HL-60 (cell line): ENCODE measurements around the gene PCDH15.

Experiments used
- DNase-seq, 2 experiments: peaks; one replicate each; pipeline ENCODE4 v3.0.0-alpha.2; 2010 to 2020; ENCODE audit warnings: low read depth in 1 of 2, low spot score in 1 of 2
- H3K27ac ChIP-seq: fragments of 250-450 bp; sonication (Bioruptor Pico); replicated peaks from 2 replicates; pipeline ENCODE4 v1.5.1; 2020; ENCODE audit warnings: mild to moderate bottlenecking, moderate library complexity
- H3K27me3 ChIP-seq: fragments of 250-450 bp; sonication (Bioruptor Pico); 2 replicates; pipeline ENCODE4 v1.5.1; 2021; ENCODE audit warnings: mild to moderate bottlenecking, moderate library complexity; ENCODE audit not compliant: insufficient read depth, poor library complexity, severe bottlenecking
- H3K4me3 ChIP-seq: replicated peaks from 2 replicates; pipeline ENCODE4 v1.5.1; 2011; ENCODE audit warnings: mild to moderate bottlenecking, control low read depth, low read length; ENCODE audit not compliant: insufficient read depth
- CTCF ChIP-seq: IDR thresholded peaks from one replicate; pipeline ENCODE4 v1.5.1; 2011; ENCODE audit warnings: low read length, control low read depth, inconsistent platforms; ENCODE audit not compliant: insufficient read depth
- GABPA ChIP-seq: IDR thresholded peaks from 2 replicates; pipeline ENCODE4 v1.6.1; 2012; ENCODE audit warnings: low read depth
- POLR2AphosphoS5 ChIP-seq: IDR thresholded peaks from 2 replicates; pipeline ENCODE4 v1.6.1; 2012; ENCODE audit warnings: low read depth
- REST ChIP-seq: IDR thresholded peaks from 2 replicates; pipeline ENCODE4 v1.6.1; 2012; ENCODE audit warnings: low read depth; ENCODE audit not compliant: insufficient replicate concordance
- SPI1 ChIP-seq: IDR thresholded peaks from 2 replicates; pipeline ENCODE4 v1.6.1; 2012; ENCODE audit warnings: low read depth, mild to moderate bottlenecking, borderline replicate concordance

The PCDH15 gene

GRCh38 chr10:54613162-54613561 lies 187.9 kb downstream of the PCDH15 start:
- no peak overlapping the region for H3K4me3 ChIP-seq
- DNase-seq: no peak
- TF ChIP-seq REST: no peak
- no peak for TF ChIP-seq POLR2AphosphoS5
- TF ChIP-seq GABPA: no peak
- no peak for TF ChIP-seq SPI1
- TF ChIP-seq CTCF: no peak
- no peaks in the 10 kb centered on the region for H3K27me3 ChIP-seq
- H3K27ac ChIP-seq: no peak overlapping the region

GRCh38 chr10:54609423-54609822 lies 191.6 kb downstream of the PCDH15 start:
- no peaks in the 10 kb centered on the region for H3K27me3 ChIP-seq
- no peak overlapping the region for H3K4me3 ChIP-seq
- TF ChIP-seq POLR2AphosphoS5: no peak
- TF ChIP-seq SPI1: no peak
- no peak for TF ChIP-seq CTCF
- no peak for DNase-seq
- H3K27ac ChIP-seq: no peak overlapping the region

GRCh38 chr10:54607983-54608382 lies 193.0 kb downstream of the PCDH15 start:
- no peak overlapping the region for H3K4me3 ChIP-seq
- no peak for DNase-seq
- H3K27me3 ChIP-seq: no peaks in the 10 kb centered on the region
- no peak for TF ChIP-seq CTCF
- TF ChIP-seq GABPA: no peak
- no peak for TF ChIP-seq REST
- no peak for TF ChIP-seq SPI1
- no peak for TF ChIP-seq POLR2AphosphoS5
- no peak overlapping the region for H3K27ac ChIP-seq

- no peak for DNase-seq
Measured at GRCh38 chr10:54594289-54594688, 206.7 kb downstream of the PCDH15 start.

More at GRCh38 chr10:54594289-54594688, 206.7 kb downstream of the PCDH15 start:
- H3K4me3 ChIP-seq: no peak overlapping the region
- H3K27ac ChIP-seq: no peak overlapping the region
- H3K27me3 ChIP-seq: no peaks in the 10 kb centered on the region
- TF ChIP-seq SPI1 (no peak), GABPA (no peak), REST (no peak), POLR2AphosphoS5 (no peak), CTCF (no peak)
